Measurements from ENCODE around the gene SPR. TPM values are rescaled to one million over a fixed set of nuclear protein-coding genes. Genes with fewer than 3 reads are reported as not detected.

SPR gene
- total and polyA plus RNA-seq, 2 of the 13 experiments (the other 11 are each of a cell fraction or from before 2014, with no cell fraction given) = 34.0 to 96.0 TPM

DNA sequence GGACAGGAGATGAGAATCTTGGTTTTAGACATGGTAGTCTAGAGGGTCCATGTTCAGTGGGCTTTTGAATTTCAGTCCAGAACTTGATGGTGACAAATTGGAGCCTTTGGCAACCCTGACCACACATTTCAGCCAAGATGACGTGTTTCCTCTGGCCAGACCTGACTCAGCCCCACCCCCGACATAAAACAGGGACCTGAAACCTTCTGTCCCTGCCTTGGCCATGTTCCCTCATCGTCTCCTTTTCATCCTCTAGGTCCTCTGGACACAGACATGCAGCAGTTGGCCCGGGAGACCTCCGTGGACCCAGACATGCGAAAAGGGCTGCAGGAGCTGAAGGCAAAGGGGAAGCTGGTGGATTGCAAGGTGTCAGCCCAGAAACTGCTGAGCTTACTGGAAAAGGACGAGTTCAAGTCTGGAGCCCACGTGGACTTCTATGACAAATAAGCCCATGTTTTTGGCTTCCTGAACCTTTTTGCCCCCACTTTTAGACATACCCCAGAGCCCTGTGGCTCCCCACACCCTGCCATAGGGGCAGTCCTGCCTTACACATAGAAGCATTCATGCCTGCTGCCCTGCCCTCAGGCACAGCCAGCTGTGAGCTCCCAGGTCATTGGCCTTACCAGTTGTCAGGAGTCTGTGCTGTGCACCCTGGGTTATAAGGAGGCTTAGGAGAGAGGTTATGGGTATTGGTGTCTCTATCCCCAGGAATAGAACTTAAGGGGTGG is 4.0 kb downstream of the SPR start (continued):
- TF ChIP-seq, protein P1, sequence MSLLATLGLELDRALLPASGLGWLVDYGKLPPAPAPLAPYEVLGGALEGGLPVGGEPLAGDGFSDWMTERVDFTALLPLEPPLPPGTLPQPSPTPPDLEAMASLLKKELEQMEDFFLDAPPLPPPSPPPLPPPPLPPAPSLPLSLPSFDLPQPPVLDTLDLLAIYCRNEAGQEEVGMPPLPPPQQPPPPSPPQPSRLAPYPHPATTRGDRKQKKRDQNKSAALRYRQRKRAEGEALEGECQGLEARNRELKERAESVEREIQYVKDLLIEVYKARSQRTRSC (CRISPR knock-in tag; IDR thresholded peaks at IDR 0.05; ENCODE audit: low read depth) = no peak
- no peak for TF ChIP-seq RNF2 (conservative IDR thresholded peaks at IDR 0.05; ENCODE audit: low read depth)
- no peak for TF ChIP-seq FOXK2 (IDR thresholded peaks at IDR 0.05)
- TF ChIP-seq EEA1 (CRISPR knock-in tag; IDR thresholded peaks at IDR 0.05; ENCODE audit: borderline replicate concordance) = no peak
- no peak for TF ChIP-seq POLR2AphosphoS2 (IDR thresholded peaks at IDR 0.05; ENCODE audit: low read depth, low read length)
- no peak for TF ChIP-seq GTF3A (CRISPR knock-in tag; conservative IDR thresholded peaks at IDR 0.05)

DNA sequence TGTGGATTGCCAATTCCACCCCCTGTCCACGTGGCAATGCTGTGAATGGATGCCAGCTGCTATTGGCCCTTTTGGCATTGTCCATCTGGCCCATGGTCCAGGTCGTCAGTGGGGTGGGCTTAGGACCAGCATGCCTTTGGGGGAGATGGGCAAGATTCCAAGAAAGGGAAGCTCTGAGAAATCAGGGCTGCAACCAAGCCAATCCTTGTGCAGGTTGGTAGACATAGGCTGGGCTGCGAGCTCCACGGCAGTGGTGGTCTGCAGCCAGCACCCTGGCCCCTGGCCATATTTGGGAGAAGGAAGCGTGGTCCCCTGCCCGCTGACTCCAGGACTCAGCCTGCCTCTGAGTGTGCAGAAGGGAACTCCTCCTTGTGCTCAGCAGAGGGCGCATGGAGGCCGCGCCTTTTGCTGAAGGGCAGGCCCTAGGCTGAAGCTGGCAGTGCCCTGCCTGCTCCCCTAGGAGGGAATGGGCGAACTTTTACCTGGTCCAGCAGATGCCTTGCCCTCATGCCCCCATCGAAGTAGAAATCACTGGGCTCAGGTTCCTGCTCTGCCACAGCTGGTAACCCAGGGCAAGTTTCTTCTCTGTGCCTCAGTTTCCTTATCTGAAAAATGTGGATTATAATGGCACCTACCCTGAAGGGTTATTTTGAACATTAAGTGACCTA is 5.4 kb downstream of the SPR start:
- no peak overlapping the region for H3K27ac ChIP-seq (ENCODE audit: extremely low read length, insufficient read depth, low read length)
- BruUV-seq (replicated peaks) = no TSS peak
- no peak overlapping the region for H3K4me3 ChIP-seq (replicated peaks in 1 of 3; ENCODE audit: insufficient read depth in 1 of 3, low read depth in 2 of 3, low read length in 3 of 3)
- peaks cover 4% of the 10 kb centered on the region for H3K79me2 ChIP-seq (ENCODE audit: insufficient read depth, low read length)
- ATAC-seq = peak; percentile 62
- peaks cover 9 to 20% of the 10 kb centered on the region in 2 experiments for H3K36me3 ChIP-seq (replicated peaks in 1 of 2; ENCODE audit: control insufficient read depth in 1 of 2, insufficient read depth in 2 of 2, low read length in 2 of 2)
- WGBS (ENCODE audit: low lambda C conversion rate) = 60% methylated on average over 5 of the region's 11 CpGs
- intact Hi-C loops (cut with micrococcal nuclease; ENCODE audit: unreplicated experiment) = loop anchor here (1.0 to 2.0 kb wide), 3 partner anchors 43 to 270 kb away; no protein-coding TSS in a partner anchor
- DNase-seq (ENCODE audit: low spot score) = peak; percentile 61
- peak; percentile 82 for FAIRE-seq
- H3K9me3 ChIP-seq (ENCODE audit: low read length) = no peaks in the 10 kb centered on the region
- H2AFZ ChIP-seq (ENCODE audit: low read length) = no peak overlapping the region
- H3K9ac ChIP-seq (ENCODE audit: insufficient read depth, low read depth, low read length) = no peak overlapping the region
- H3K27me3 ChIP-seq (ENCODE audit: control insufficient read depth in 1 of 2, insufficient read depth in 2 of 2, low read length in 2 of 2) = peaks cover 11 to 32% of the 10 kb centered on the region in 2 experiments
- ChIA-PET CTCF (ENCODE audit: low intra/inter-chr PET ratio, low total read pairs) (interaction anchor here (0.8 to 5.1 kb wide), 8 partner anchors 42 to 368 kb away, joined by 3 to 67 read pairs (median 6); no protein-coding TSS in a partner anchor), POLR2A (interaction anchor here (1.2 to 1.6 kb wide), 3 partner anchors 10 to 284 kb away, joined by 4 to 6 read pairs (median 5); no protein-coding TSS in a partner anchor)
- peaks cover 48% of the 10 kb centered on the region for H3K4me1 ChIP-seq (ENCODE audit: insufficient read depth, low read length)
- H3K4me2 ChIP-seq (ENCODE audit: low read depth, low read length) = no peak overlapping the region
- in situ Hi-C loops (cut with HindIII; ENCODE audit: extremely low pct_ligation_motif_present, low pct_unique_long_range_greater_than_20kb) = loop anchor here (5.0 kb wide), 2 partner anchors 45 to 285 kb away; no protein-coding TSS in a partner anchor
- peaks cover 23% of the 10 kb centered on the region for H4K20me1 ChIP-seq (ENCODE audit: insufficient read depth, low read length)
- TF ChIP-seq ZMAT3 (CRISPR knock-in tag; conservative IDR thresholded peaks at IDR 0.05) = no peak
- TF ChIP-seq ZNF510 (CRISPR knock-in tag; IDR thresholded peaks at IDR 0.05; ENCODE audit: low read depth) = no peak
- TF ChIP-seq NR2F1 (CRISPR knock-in tag; IDR thresholded peaks at IDR 0.05) = no peak
- TF ChIP-seq MXI1 (IDR thresholded peaks at IDR 0.05; ENCODE audit: borderline replicate concordance, low read depth, low read length) = no peak
- TF ChIP-seq, protein P2, sequence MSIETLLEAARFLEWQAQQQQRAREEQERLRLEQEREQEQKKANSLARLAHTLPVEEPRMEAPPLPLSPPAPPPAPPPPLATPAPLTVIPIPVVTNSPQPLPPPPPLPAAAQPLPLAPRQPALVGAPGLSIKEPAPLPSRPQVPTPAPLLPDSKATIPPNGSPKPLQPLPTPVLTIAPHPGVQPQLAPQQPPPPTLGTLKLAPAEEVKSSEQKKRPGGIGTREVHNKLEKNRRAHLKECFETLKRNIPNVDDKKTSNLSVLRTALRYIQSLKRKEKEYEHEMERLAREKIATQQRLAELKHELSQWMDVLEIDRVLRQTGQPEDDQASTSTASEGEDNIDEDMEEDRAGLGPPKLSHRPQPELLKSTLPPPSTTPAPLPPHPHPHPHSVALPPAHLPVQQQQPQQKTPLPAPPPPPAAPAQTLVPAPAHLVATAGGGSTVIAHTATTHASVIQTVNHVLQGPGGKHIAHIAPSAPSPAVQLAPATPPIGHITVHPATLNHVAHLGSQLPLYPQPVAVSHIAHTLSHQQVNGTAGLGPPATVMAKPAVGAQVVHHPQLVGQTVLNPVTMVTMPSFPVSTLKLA (IDR thresholded peaks at IDR 0.05) = peak; percentile 41; the same call in 1 of the 2 replicates
- peak; percentile 24; the same call in 1 of the 2 replicates for TF ChIP-seq SALL1 (CRISPR knock-in tag; IDR thresholded peaks at IDR 0.05)
- TF ChIP-seq ZNF768 (CRISPR knock-in tag; IDR thresholded peaks at IDR 0.05) = peak; percentile 67; the same call in 1 of the 2 replicates
- TF ChIP-seq PTBP1 (IDR thresholded peaks at IDR 0.05; ENCODE audit: low read depth, low read length, poor library complexity, severe bottlenecking) = no peak
- peak; percentile 33; the same call in 1 of the 2 replicates for TF ChIP-seq PAF1 (CRISPR knock-in tag; IDR thresholded peaks at IDR 0.05)
- TF ChIP-seq HNRNPLL (IDR thresholded peaks at IDR 0.05; ENCODE audit: low read depth, low read length, poor library complexity, severe bottlenecking) = peak; percentile 49
- no peak for TF ChIP-seq SMAD3 (CRISPR knock-in tag; IDR thresholded peaks at IDR 0.05)
- TF ChIP-seq KDM2A (CRISPR knock-in tag; IDR thresholded peaks at IDR 0.05; ENCODE audit: borderline replicate concordance, low read depth) = peak; percentile 60; the same call in 1 of the 2 replicates
